Measurements from ENCODE around the gene RASGRF1. TPM values are rescaled to one million over a fixed set of nuclear protein-coding genes. Genes with fewer than 3 reads are reported as not detected.

The RASGRF1 gene
- total and polyA plus RNA-seq, 7 donors = 0.03 to 0.05 TPM; not detected in 5

DNA sequence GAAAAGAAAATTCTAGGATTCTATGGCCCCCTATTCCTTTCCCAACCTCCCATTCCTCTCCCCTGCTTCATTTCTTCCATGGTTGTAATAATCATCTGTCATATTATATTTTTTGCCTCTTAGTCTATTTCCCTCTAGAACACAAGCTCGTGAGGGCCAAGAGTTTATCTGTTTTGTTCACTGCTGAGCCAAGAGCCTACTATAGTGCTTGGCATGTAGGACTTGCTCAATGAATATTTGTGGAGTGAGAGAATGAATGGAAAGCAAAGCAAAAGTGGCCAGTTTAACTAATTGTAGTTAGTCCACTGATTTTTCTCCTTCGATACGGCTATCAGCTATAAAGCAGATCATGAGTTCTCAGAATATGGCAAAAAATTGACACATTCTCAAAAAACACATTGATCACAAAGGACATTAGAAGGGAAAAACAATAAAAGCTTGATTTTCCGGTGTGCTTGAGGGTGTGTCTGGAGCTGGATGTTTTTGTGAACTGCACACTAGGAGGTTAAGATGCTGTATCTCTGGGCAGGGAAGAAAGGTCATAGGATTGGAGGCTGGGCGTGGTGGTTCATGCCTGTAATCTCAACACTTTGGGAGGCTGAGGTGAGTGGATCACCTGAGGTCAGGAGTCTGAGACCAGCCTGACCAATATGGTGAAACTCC is 120.8 kb downstream of the RASGRF1 start:
- Histone ChIP-seq H3K27ac (no peak overlapping the region), H3K27me3 (ENCODE audit: insufficient read depth in 3 of 3, low read length in 2 of 3) (no peaks in the 10 kb centered on the region), H3K4me1 (no peaks in the 10 kb centered on the region), H3K9me3 (no peaks in the 10 kb centered on the region), H3K4me3 (no peak overlapping the region), H3K36me3 (ENCODE audit: insufficient read depth in 1 of 2, low read depth in 1 of 2) (no peaks in the 10 kb centered on the region)
- WGBS, 3 donors = 84 to 85% (median 85%) methylated on average over 5 of the region's 5 CpGs
- DNase-seq = no peak
- ATAC-seq = no peak
- intact Hi-C loops (cut with DNase I) = no loop called here
- TF ChIP-seq, protein P1, sequence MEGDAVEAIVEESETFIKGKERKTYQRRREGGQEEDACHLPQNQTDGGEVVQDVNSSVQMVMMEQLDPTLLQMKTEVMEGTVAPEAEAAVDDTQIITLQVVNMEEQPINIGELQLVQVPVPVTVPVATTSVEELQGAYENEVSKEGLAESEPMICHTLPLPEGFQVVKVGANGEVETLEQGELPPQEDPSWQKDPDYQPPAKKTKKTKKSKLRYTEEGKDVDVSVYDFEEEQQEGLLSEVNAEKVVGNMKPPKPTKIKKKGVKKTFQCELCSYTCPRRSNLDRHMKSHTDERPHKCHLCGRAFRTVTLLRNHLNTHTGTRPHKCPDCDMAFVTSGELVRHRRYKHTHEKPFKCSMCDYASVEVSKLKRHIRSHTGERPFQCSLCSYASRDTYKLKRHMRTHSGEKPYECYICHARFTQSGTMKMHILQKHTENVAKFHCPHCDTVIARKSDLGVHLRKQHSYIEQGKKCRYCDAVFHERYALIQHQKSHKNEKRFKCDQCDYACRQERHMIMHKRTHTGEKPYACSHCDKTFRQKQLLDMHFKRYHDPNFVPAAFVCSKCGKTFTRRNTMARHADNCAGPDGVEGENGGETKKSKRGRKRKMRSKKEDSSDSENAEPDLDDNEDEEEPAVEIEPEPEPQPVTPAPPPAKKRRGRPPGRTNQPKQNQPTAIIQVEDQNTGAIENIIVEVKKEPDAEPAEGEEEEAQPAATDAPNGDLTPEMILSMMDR (IDR thresholded peaks at IDR 0.05) = no peak

DNA sequence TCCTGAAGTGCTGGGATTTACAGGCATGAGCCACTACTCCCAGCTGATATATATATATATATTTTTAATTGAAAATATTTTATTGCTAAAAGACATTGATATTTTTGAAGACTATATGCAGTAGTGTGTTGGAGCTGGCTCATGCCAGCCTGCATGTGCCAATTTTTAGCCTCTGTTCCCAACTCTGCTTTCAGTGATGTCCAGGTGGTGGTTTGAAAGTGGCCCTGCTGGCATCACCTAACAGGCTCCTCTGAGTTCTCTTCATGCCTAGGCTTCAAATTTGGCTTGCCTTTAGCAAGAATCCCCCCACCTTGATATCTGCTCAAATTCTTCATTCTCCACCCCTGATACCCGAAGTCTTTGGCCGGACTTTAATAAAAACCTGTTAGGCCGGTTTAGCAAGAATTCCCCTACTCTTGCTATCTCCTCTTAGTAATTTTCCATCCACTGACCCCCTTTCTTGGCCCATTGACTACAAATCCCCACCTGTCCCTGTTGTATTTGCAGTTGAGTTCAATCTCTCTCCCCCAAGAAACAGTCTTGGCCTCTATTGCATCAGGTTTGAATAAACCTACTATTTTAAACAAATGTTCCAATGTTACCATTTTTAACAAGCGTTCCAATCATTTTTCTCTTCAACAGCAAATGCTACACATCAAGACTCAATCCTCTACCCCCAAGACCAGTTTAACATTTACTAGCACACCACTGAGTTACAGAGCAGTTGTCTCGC is 121.9 kb downstream of the RASGRF1 start:
- H3K4me1 ChIP-seq = no peaks in the 10 kb centered on the region
- H3K36me3 ChIP-seq (ENCODE audit: insufficient read depth in 1 of 2, low read depth in 1 of 2) = no peaks in the 10 kb centered on the region
- H3K4me3 ChIP-seq = no peak overlapping the region
- 91 to 93% (median 91%) methylated on average over 5 of the region's 5 CpGs for WGBS, 3 donors
- DNase-seq (no peak), ATAC-seq (no peak)
- H3K9me3 ChIP-seq = no peaks in the 10 kb centered on the region
- intact Hi-C loops (cut with DNase I) = no loop called here
- no peak overlapping the region for H3K27ac ChIP-seq
- no peaks in the 10 kb centered on the region for H3K27me3 ChIP-seq (ENCODE audit: insufficient read depth in 3 of 3, low read length in 2 of 3)
- TF ChIP-seq, protein P1 (IDR thresholded peaks at IDR 0.05) = no peak

DNA sequence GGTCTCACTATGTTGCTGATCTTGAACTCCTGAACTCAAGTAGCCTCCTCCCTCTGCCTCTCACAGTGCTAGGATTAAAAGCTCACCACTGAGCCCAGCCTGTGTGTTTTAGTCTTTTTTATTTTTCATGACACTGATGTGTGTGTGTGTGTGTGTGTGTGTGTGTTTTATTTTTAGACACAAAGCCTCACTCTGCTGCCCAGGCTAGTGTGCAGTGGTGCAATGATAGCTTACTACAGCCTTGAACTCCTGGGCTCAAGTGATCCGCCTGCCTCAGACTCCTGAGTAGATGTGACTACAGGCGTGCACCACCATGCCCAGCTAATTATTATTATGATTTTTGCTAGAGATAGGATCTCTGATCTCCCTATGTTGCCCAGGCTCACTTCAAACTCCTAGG is 122.5 kb downstream of the RASGRF1 start:
- WGBS, 3 donors = 86 to 97% (median 94%) methylated on average over 2 of the region's 2 CpGs
- DNase-seq = no peak
- ATAC-seq = no peak
- TF ChIP-seq, protein P1 (IDR thresholded peaks at IDR 0.05) = no peak
- no peaks in the 10 kb centered on the region for H3K4me1 ChIP-seq
- H3K36me3 ChIP-seq (ENCODE audit: insufficient read depth in 1 of 2, low read depth in 1 of 2) = no peaks in the 10 kb centered on the region
- intact Hi-C loops (cut with DNase I) = no loop called here
- H3K27me3 ChIP-seq (ENCODE audit: insufficient read depth in 3 of 3, low read length in 2 of 3) = no peaks in the 10 kb centered on the region
- H3K27ac ChIP-seq = no peak overlapping the region
- H3K9me3 ChIP-seq = no peaks in the 10 kb centered on the region
- H3K4me3 ChIP-seq = no peak overlapping the region

DNA sequence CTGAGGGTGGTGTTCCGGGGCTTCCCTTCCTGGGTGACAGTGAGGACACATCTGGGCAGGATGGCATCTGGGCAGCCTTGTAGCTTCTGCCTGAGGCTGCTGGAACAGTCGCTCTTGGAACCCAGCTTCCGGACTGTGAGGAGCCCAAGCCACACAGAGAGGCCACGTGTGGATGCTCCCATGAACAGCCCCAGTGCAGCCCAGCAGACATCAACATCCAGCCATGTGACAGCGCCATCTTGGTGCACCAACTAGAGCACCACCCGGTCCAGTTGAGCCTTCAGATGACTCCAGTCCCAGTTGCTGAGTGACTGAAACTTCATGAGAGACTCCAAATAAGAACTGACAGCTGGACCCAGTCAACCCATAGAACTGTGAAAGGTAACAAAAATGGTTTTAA is 130.3 kb downstream of the RASGRF1 start:
- no peak for ATAC-seq
- Histone ChIP-seq H3K9me3 (no peaks in the 10 kb centered on the region), H3K27me3 (ENCODE audit: insufficient read depth in 3 of 3, low read length in 2 of 3) (peaks cover 0 to 2% (median 0%) of the 10 kb centered on the region in 3 donors), H3K36me3 (ENCODE audit: insufficient read depth in 1 of 2, low read depth in 1 of 2) (no peaks in the 10 kb centered on the region), H3K27ac (no peak overlapping the region), H3K4me1 (no peaks in the 10 kb centered on the region), H3K4me3 (no peak overlapping the region)
- TF ChIP-seq, protein P1 (IDR thresholded peaks at IDR 0.05) = no peak
- DNase-seq = no peak
- 88 to 93% (median 89%) methylated on average over 6 of the region's 6 CpGs for WGBS, 3 donors
- intact Hi-C loops (cut with DNase I) = no loop called here
